HG03066 (cell line): Measurements from ENCODE around the gene COA1.
"Not testable (repeated sequence)": the region's sequence is repeated elsewhere in the genome, so short reads cannot be mapped to it uniquely, and the experiment has no call there.

Experiments
- ATAC-seq: cut with Tn5 transposase; IDR thresholded peaks from one replicate; pipeline ENCODE4 v1.9.1; 2021; ENCODE audit warnings: low read depth; ENCODE audit not compliant: unreplicated experiment

Gene COA1, protein sequence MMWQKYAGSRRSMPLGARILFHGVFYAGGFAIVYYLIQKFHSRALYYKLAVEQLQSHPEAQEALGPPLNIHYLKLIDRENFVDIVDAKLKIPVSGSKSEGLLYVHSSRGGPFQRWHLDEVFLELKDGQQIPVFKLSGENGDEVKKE

GRCh38 chr7:43729214-43729923, at the start of gene COA1:
Gene COA1 (minus strand): TSS chr7:43729523. CDS start chr7:43648614, 80,909 bp downstream.
- ATAC-seq: peak; percentile 81

DNA sequence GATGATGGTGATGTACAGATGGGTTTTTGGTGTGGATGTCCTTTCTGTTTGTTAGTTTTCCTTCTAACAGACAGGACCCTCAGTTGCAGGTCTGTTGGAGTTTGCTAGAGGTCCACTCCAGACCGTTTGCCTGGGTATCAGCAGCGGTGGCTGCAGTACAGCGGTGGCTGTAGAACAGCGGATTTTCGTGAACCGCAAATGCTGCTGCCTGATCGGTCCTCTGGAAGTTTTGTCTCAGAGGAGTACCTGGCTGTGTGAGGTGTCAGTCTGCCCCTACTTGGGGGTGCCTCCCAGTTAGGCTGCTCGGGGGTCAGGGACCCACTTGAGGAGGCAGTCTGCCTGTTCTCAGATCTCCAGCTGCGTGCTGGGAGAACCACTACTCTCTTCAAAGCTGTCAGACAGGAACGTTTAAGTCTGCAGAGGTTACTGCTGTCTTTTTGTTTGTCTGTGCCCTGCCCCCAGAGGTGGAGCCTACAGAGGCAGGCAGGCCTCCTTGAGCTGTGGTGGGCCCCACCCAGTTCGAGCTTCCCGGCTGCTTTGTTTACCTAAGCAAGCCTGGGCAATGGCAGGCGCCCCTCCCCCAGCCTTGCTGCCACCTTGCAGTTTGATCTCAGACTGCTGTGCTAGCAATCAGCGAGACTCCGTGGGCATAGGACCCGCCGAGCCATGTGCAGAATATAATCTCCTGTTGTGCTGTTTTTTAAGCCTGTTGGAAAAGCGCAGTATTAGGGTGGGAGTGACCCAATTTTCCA, 49.1 kb upstream of the COA1 start:
- ATAC-seq: not testable (repeated sequence)

GRCh38 chr7:43775255-43775654, 45.9 kb upstream of the COA1 start:
- not testable (repeated sequence) for ATAC-seq

DNA sequence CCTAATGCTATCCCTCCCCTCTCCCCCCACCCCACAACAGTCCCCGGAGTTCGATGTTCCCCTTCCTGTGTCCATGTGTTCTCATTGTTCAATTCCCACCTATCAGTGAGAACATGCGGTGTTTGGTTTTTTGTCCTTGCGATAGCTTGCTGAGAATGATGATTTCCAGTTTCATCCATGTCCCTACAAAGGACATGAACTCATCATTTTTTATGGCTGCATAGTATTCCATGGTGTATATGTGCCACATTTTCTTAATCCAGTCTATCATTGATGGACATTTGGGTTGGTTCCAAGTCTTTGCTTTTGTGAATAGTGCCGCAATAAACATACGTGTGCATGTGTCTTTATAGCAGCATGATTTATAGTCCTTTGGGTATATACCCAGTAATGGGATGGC, 43.9 kb upstream of the COA1 start:
- ATAC-seq: not testable (repeated sequence)

DNA sequence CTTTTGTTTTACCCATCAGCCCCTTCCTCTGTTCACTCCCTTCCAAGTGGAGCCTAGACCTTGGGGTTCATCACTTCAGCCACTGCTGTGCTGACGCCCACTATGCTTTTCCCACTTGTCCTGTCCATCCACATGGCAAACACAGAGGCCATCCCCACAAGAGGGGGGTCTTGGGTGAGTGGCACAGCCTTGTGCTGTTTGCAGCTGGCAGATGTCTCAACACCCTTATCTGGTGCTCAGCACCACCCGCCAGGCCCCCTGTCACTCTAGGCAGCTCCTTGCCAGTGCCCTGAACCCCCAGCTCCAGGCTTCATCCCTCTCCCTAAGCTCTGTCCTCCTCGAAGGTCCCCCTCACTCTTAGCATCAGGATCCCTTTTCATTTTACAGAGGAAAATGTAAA, 42.2 kb upstream of the COA1 start:
- no peak for ATAC-seq

DNA sequence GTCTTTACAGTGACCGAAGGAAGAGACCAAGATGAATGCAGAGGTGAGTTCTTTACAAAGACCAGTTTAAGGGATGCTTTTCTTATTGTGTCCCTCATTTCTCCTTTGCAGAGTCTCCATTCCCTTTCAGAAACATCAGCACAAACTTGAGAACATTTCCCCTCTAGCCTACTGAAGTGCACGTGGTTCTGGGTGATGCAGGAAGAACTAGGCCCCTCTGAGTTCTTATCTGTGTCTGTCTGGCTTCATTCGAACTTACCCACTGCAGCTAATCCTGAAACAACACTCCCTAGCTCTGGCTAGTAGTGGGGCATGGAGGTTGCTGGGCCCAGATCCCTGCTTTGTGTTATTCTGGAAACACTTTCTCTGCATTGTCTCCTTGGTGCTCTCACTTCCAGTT, 41.8 kb upstream of the COA1 start:
- ATAC-seq: no peak

- ATAC-seq: no peak
Measured at GRCh38 chr7:43769791-43770465, 40.6 kb upstream of the COA1 start.

GRCh38 chr7:43769281-43769680, 40.0 kb upstream of the COA1 start:
- ATAC-seq: no peak

- no peak for ATAC-seq
Measured at GRCh38 chr7:43768887-43769272, 39.6 kb upstream of the COA1 start.

DNA sequence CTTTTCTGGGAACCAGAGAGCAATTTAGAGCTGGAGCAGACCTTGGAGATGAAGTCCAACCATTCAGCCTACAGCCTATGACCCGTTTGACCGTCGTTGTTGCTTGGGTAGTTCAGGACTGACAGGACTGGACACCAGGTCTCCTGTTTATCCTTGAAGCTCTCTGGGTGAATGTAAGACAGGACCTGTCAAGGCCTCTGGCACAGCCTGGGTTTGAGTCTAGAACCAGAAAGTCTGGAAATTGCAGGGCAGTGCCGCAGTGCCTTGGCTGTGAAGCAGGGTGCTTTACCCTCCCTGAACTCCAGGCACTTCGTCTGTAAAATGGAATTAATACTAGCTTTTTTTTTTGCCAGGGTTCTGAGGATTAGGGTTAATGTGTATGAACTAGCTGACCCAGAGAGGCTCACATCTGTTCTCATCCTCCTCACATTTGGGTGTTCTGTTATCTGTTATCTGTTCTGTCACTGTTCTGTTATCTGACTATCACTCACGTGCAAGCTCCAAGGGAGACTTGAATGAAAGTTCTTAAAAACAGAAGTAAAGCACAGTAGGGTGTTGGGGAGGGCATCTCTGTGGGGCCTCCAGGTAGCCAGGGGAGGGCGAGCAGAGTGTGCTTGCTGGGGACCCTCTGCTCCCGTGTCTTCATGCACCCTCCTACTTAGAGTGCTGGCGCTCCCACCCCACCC, 39.0 kb upstream of the COA1 start:
- ATAC-seq: no peak

GRCh38 chr7:43767311-43767710, 38.0 kb upstream of the COA1 start:
- no peak for ATAC-seq

DNA sequence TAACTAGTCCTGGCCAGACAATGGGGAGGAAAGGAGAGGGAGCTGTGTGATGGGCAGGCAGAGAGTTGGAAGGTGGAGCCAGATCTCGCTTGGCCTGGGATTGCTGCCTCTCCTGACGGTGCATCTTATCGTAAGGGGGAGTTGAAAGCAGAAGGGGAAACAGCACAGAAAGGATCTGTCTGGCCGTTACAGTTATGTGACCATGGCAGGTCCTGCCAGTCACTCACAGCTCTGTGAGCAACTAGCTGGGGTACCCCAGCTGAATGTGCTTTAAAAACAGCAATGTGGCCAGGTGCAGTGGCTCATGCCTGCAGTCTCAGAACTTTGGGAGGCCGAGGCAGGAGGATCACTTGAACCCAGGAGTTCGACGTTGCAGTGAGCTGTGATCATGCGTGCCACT, 37.2 kb upstream of the COA1 start:
- no peak for ATAC-seq

GRCh38 chr7:43764807-43765491, 35.6 kb upstream of the COA1 start:
- ATAC-seq: no peak

DNA sequence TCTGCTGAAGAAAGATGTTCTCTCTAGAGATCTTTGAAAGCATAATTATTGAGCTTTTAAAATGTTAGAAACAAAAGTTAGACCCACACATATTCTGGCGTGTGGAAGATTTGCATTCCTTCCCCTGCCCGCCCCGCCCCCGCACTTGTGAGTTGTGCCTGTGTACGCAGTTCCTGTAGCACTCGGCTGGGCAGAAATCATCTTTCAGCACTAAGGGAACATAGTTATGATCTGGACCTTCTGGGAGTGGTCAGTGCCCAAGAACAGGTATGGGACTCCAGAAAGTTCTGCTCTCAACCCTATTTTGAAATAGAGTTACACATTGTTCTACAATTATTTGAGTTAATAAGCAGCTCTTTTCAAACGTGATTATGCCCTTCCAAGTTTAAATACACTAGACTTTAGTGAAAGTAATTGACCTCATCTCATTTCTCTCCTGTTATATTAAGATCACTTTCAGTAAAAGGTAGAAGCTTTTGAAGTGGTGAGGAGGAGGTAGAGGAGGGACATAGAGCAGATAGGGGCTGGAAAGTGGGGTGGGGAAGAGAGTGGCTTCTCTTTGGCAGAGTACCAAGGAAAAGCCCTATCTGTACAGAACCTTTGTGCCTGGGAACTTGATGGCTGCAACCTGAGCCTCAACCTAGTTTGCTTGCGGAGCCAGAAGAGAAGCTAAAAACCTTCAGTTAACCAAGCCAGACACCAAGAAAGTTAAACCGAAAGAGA, 34.9 kb upstream of the COA1 start:
- peak; percentile 53 for ATAC-seq

DNA sequence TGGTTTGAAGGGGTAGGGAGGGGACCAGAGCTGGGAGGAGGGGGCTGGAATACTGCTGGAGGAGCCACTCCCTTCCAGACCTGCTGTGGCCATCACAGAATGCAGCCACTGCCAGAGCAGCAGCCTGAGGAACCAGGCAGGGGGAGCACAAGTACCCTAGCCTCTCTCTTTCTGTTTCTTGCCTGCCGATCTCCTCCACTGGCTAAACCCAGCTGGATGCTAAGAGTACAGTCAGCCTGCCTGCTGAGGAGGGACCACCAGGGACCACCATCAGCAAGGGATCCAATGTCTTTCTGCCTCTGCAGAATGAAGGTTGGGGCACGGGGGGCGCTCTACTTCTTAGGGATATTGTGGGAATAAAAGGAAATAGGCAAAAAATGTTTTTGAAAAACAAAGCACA, 33.9 kb upstream of the COA1 start:
- no peak for ATAC-seq

DNA sequence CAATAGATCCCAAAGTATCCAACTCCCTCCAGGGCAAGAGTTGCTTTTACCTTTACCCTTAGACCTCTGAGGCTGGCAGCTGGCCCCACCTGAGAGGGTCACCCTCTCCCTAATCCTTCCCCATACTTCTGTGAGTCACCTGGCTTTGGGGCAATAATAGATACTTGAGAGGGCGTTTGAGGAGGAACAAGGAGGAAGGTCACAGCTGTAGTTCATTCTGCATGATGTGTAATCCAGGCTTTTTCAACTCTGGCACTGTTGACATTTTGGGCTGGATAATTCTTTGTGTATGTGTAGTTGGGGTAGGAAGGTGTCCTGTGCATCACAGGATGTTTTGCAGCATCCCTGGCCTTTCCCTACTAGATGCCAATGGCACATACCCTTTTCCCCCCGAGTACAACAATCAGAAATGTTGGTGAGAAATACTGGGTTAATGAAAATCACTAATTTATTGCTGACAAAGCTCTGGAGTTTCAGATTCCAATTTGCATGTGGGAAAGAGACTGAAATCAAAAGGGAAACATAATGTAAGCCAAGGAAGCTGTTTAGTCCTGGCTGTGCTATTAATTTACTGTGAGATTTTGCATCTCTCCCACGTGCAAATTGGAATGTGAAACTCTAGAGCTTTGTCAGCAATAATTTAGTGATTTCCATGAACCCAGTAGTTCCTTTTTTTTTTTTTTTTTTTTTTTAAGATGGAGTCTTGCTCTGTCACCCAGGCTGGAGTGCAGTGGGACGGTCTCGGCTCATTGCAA, 32.8 kb upstream of the COA1 start:
- ATAC-seq: no peak

DNA sequence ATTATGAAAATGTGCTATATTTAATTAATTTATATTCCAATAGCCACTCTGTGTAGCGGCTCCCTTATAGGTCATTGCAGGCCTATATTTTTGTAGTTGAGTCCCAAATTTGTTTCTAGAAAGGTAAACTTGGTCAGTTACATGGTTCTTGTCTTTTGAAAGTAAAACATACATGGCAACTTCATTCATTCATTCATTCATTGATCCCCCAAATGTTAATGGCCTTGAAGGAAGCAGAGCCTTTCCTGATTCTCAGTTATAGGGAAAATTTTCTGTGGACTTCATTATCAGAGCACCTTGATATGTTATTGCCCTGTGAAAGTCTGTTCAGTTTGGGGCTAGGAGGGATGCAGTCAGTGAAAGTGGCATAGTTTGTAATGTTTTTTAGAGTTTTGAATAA, 32.1 kb upstream of the COA1 start:
- ATAC-seq: no peak

GRCh38 chr7:43760861-43761260, 31.5 kb upstream of the COA1 start:
- no peak for ATAC-seq
